ENCODE measurements around the gene TRAPPC2B.

The TRAPPC2B gene

GRCh38 chr19:57319869-57320179, 43.5 kb upstream of the TRAPPC2B start:
- peak overlapping the region; percentile 89 for H3K27ac ChIP-seq (ENCODE audit: extremely low read depth, low read depth, low read length)
- H3K4me1 ChIP-seq (ENCODE audit: control insufficient read depth, insufficient read depth, low read length): no peaks in the 10 kb centered on the region; the same call in 1 of the 2 replicates
- no peaks in the 10 kb centered on the region for H3K9me3 ChIP-seq (ENCODE audit: control insufficient read depth, insufficient read depth, low read depth, low read length)
- ChIA-PET CTCF (no interaction called here), POLR2A (interaction anchor here (0.6 to 1.0 kb wide), 3 partner anchors 16 to 47 kb away, joined by 3 to 5 read pairs (median 3); no protein-coding TSS in a partner anchor)
- H3K4me3 ChIP-seq (ENCODE audit: low read depth, low read length): peak overlapping the region; percentile 91
- TF ChIP-seq ZNF747 (tag by site-specific recombination; IDR thresholded peaks at IDR 0.05): no peak
- TF ChIP-seq ZNF335 (tag by site-specific recombination; conservative IDR thresholded peaks at IDR 0.05): peak; percentile 26
- no peak for TF ChIP-seq OSR2 (tag by site-specific recombination; IDR thresholded peaks at IDR 0.05)
- TF ChIP-seq ZNF362 (tag by site-specific recombination; IDR thresholded peaks at IDR 0.05): peak; percentile 72
- H3K36me3 ChIP-seq (ENCODE audit: control insufficient read depth in 2 of 2, insufficient read depth in 1 of 2, low read length in 2 of 2): peaks cover 15 to 27% of the 10 kb centered on the region in 2 experiments

GRCh38 chr19:57320180-57321084, 42.9 kb upstream of the TRAPPC2B start, which contains the start of gene ZNF543:
TSS of gene ZNF543 (plus strand) at chr19:57320472. CDS start at chr19:57320854, 382 bp downstream.
- Histone ChIP-seq H3K27ac (ENCODE audit: extremely low read depth, low read depth, low read length) (peak within 1 kb of the TSS; percentile 89), H3K4me3 (ENCODE audit: low read depth, low read length) (peak within 1 kb of the TSS; percentile 91), H3K9me3 (ENCODE audit: control insufficient read depth, insufficient read depth, low read depth, low read length) (no peaks in the 10 kb centered on the region), H3K36me3 (ENCODE audit: control insufficient read depth in 2 of 2, insufficient read depth in 1 of 2, low read length in 2 of 2) (peaks cover 20 to 33% of the 10 kb centered on the region in 2 experiments), H3K4me1 (ENCODE audit: control insufficient read depth, insufficient read depth, low read length) (no peaks in the 10 kb centered on the region; the same call in 1 of the 2 replicates)
- CTCF ChIA-PET: no interaction called here
- POLR2A ChIA-PET: interaction anchor here (0.6 to 1.9 kb wide), 4 partner anchors 15 to 47 kb away, joined by 3 to 9 read pairs (median 4); partner anchors contain the start of gene ZNF304
- TF ChIP-seq ZNF624 (tag by site-specific recombination; IDR thresholded peaks at IDR 0.05) (no peak), SP2 (tag by site-specific recombination; IDR thresholded peaks at IDR 0.05) (peak; percentile 95), ZBTB20 (tag by site-specific recombination; IDR thresholded peaks at IDR 0.05) (peak; percentile 80; the same call in 1 of the 2 replicates), ZNF530 (tag by site-specific recombination; IDR thresholded peaks at IDR 0.05; ENCODE audit: low read depth) (no peak), GLI4 (tag by site-specific recombination; IDR thresholded peaks at IDR 0.05) (no peak), ZNF366 (tag by site-specific recombination; conservative IDR thresholded peaks at IDR 0.05) (no peak), ZNF701 (tag by site-specific recombination; IDR thresholded peaks at IDR 0.05) (no peak), ZNF155 (tag by site-specific recombination; IDR thresholded peaks at IDR 0.05) (no peak), HOXD13 (CRISPR knock-in tag; IDR thresholded peaks at IDR 0.05; ENCODE audit: borderline replicate concordance) (no peak), ZNF146 (tag by site-specific recombination; IDR thresholded peaks at IDR 0.05) (no peak), SP3 (tag by site-specific recombination; IDR thresholded peaks at IDR 0.05) (peak; percentile 73), BCL11A (tag by site-specific recombination; IDR thresholded peaks at IDR 0.05; ENCODE audit: low read depth) (no peak), ZSCAN5A (tag by site-specific recombination; IDR thresholded peaks at IDR 0.05) (no peak), ZNF266 (tag by site-specific recombination; IDR thresholded peaks at IDR 0.05; ENCODE audit: low read depth) (no peak), ZNF341 (tag by site-specific recombination; IDR thresholded peaks at IDR 0.05; ENCODE audit: low read depth) (peak; percentile 82), ZNF560 (tag by site-specific recombination; IDR thresholded peaks at IDR 0.05; ENCODE audit: borderline replicate concordance) (no peak), ZFP69B (tag by site-specific recombination; IDR thresholded peaks at IDR 0.05) (no peak), ZNF558 (tag by site-specific recombination; IDR thresholded peaks at IDR 0.05) (no peak), ZNF398 (tag by site-specific recombination; IDR thresholded peaks at IDR 0.05) (no peak), REST (tag by site-specific recombination; IDR thresholded peaks at IDR 0.05) (no peak), ZNF133 (tag by site-specific recombination; IDR thresholded peaks at IDR 0.05) (no peak), ZNF292 (tag by site-specific recombination; IDR thresholded peaks at IDR 0.05; ENCODE audit: borderline replicate concordance, low read depth) (no peak), ZNF202 (tag by site-specific recombination; IDR thresholded peaks at IDR 0.05; ENCODE audit: borderline replicate concordance) (no peak), ZNF837 (tag by site-specific recombination; IDR thresholded peaks at IDR 0.05) (no peak)
